ENCODE results near the gene FZD4.

- TF ChIP-seq, protein P1, sequence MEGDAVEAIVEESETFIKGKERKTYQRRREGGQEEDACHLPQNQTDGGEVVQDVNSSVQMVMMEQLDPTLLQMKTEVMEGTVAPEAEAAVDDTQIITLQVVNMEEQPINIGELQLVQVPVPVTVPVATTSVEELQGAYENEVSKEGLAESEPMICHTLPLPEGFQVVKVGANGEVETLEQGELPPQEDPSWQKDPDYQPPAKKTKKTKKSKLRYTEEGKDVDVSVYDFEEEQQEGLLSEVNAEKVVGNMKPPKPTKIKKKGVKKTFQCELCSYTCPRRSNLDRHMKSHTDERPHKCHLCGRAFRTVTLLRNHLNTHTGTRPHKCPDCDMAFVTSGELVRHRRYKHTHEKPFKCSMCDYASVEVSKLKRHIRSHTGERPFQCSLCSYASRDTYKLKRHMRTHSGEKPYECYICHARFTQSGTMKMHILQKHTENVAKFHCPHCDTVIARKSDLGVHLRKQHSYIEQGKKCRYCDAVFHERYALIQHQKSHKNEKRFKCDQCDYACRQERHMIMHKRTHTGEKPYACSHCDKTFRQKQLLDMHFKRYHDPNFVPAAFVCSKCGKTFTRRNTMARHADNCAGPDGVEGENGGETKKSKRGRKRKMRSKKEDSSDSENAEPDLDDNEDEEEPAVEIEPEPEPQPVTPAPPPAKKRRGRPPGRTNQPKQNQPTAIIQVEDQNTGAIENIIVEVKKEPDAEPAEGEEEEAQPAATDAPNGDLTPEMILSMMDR (IDR thresholded peaks at IDR 0.05 in 2 of 3, conservative IDR thresholded peaks at IDR 0.05 in 1 of 3; ENCODE audit: control insufficient read depth in 2 of 3, extremely low read depth in 1 of 3, insufficient read depth in 1 of 3, low read depth in 3 of 3, low read length in 3 of 3): no peak
- TF ChIP-seq RFX5 (IDR thresholded peaks at IDR 0.05; ENCODE audit: low read depth, low read length) (no peak), RELA (IDR thresholded peaks at IDR 0.05; ENCODE audit: borderline replicate concordance, partially characterized antibody) (no peak), RAD21 (IDR thresholded peaks at IDR 0.05; ENCODE audit: insufficient read depth, low read depth, low read length) (no peak), CBX5 (IDR thresholded peaks at IDR 0.05; ENCODE audit: low read depth) (no peak), RB1 (IDR thresholded peaks at IDR 0.05; ENCODE audit: borderline replicate concordance) (no peak), CBFB (IDR thresholded peaks at IDR 0.05; ENCODE audit: low read depth) (no peak), POLR2A (IDR thresholded peaks at IDR 0.05; ENCODE audit: low read depth, low read length) (no peak), JUND (IDR thresholded peaks at IDR 0.05; ENCODE audit: low read depth, low read length) (no peak), MYC (IDR thresholded peaks at IDR 0.05; ENCODE audit: insufficient read depth, insufficient read length, insufficient replicate concordance, low read length, severe bottlenecking) (no peak), EZH2 (IDR thresholded peaks at IDR 0.05; ENCODE audit: borderline replicate concordance, control insufficient read depth, low read depth, low read length) (no peak), TARDBP (IDR thresholded peaks at IDR 0.05; ENCODE audit: borderline replicate concordance) (no peak)
- TF ChIP-seq, protein P2, sequence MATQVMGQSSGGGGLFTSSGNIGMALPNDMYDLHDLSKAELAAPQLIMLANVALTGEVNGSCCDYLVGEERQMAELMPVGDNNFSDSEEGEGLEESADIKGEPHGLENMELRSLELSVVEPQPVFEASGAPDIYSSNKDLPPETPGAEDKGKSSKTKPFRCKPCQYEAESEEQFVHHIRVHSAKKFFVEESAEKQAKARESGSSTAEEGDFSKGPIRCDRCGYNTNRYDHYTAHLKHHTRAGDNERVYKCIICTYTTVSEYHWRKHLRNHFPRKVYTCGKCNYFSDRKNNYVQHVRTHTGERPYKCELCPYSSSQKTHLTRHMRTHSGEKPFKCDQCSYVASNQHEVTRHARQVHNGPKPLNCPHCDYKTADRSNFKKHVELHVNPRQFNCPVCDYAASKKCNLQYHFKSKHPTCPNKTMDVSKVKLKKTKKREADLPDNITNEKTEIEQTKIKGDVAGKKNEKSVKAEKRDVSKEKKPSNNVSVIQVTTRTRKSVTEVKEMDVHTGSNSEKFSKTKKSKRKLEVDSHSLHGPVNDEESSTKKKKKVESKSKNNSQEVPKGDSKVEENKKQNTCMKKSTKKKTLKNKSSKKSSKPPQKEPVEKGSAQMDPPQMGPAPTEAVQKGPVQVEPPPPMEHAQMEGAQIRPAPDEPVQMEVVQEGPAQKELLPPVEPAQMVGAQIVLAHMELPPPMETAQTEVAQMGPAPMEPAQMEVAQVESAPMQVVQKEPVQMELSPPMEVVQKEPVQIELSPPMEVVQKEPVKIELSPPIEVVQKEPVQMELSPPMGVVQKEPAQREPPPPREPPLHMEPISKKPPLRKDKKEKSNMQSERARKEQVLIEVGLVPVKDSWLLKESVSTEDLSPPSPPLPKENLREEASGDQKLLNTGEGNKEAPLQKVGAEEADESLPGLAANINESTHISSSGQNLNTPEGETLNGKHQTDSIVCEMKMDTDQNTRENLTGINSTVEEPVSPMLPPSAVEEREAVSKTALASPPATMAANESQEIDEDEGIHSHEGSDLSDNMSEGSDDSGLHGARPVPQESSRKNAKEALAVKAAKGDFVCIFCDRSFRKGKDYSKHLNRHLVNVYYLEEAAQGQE (IDR thresholded peaks at IDR 0.05; ENCODE audit: low read depth, low read length): no peak
Observed at GRCh38 chr11:86999388-86999787, 44.2 kb upstream of the FZD4 start.

All from GM12878 (cell line).